Caki2 (cell line): Measurements from ENCODE around the gene SIGLEC11. TPM values are rescaled to one million over a fixed set of nuclear protein-coding genes. Genes with fewer than 3 reads are reported as not detected.

Experiments used
- DNase-seq: peaks from one replicate; pipeline ENCODE4 v3.0.0-alpha.2; 2015; ENCODE audit warnings: low read depth
- in situ Hi-C: cut with HindIII; loops from 2 replicates; pipeline ENCODE4 v1.10.0; 2016; ENCODE audit warnings: low sequenced_read_pairs, low pct_unique_long_range_greater_than_20kb, mixed read lengths
- total RNA-seq: library from RNA; depleted of rRNA; stranded (reverse); fragments of >200 nt; shearing (Covaris generic); gene quantifications from 2 replicates; pipeline ENCODE4 v1.2.3, GENCODE V29; 2014; ENCODE audit warnings: low replicate concordance; rRNA removed

Gene SIGLEC11
- total RNA-seq, 1 experiment from 2014 or later, result not detected

DNA sequence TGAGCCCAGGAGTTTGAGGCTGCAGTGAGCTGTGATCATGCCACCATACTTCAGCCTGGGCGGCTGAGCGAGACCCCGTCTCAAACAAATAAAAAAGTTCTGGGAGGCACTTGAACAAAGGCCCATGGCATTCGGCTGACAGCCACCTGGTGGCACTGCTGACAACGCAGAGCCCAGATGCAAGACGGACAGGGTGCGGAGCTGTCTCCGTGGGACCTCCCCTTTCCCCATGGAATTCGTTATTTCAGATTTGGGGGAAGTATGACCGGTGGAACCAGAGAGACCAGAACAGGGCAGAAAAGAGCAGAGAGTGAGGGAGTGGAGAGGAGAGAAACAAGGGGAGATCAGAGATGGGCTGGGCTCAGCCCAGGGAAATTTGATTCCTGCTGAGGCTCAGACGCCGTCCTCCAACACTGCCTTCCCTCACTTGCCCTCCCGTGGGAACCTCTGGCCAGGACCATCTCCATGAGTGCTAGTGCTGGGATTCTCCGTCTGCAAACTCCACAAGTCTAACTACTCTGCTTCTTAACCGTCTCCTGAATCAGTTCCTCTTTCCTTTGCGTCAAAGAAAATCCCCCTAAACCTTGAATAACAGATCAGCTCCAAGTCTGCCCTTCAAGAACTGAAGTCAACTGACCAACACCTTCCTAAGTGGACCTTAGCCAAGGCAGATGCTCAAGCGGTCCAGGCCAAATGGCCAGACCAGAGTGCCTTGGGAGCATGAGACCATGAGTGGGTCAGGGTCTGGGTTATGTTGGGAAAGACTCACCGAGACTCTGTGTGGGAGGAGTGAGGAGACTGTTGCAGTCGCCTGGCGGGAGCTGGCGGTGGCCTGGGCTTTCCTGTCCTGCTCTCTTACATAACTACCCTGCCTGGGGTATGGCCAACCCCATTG lies 43.9 kb downstream of the SIGLEC11 start:
- in situ Hi-C loops, result no loop called here
- no peak for DNase-seq

DNA sequence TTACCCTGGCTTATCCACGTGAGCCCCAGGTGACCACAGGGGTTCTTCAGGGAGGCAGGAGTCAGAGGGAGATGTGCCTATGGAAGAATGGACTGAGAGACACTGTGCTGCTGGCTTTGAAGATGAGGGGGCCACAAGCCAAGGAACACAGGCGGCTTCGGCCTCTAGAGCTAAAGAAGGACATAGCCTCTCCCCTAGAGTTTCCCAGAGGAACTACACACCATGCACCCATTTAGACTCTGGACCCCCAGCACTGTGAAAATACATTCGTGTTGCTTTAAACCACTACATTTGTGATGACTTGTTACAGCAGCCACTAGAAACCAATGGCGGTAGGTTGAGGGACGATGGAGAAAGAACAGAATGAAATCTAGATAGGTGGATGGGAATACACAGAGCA lies 45.7 kb downstream of the SIGLEC11 start:
- in situ Hi-C loops, result no loop called here
- DNase-seq, result no peak

DNA sequence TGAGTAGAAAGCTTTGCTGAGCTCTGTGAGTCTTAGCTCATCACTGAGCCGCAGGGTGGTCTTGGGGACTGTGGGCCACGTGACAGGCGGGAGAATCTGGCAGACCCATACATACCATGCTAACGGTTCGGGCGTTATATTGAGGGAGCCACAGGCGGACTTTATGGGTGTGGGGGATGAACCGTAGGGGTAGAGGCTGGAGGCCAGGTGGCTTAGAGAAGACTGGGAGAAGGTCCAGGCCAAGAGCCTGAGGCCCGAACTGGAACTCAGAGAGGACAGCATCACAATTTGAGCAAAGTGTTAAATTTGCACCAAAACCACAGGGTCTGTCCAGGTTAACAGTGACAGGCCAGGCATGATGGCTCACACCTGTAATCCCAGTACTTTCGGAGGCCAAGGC lies 47.3 kb downstream of the SIGLEC11 start:
- no peak for DNase-seq
- in situ Hi-C loops, result no loop called here

DNA sequence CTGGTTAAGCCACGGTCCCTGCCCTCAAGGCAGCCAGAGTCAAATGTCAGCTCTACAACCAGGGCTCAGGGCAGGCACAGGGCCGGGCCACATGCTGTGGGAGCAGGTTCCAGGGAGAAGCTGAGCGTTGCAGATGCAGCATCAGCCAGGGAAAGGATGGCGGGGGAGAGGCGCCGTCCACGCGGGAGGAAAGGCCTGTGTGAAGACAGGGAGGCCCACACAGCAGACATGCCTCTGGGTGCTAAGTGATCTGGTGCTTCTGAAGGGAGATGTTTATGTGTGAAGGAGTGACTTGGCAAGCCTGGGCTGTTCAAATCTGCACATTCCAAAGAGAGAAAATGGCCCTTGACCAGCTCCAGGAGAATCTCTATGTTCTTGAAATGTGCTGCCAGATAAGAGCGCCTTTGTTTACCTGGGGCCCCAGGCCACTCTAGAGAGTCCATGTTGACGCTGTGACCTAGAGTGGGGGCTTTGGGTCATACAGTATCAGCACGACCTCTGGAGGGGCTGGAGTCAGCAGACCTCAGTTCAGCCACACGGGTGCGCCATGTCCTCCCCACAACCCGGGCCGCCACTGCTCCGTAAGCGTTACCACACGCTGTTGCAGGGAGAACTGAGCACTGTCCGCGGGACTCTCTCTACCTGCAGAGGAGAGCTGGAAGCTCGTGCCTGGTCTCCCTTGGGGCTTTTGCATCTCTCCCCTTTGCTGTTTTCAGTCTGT lies 47.8 kb downstream of the SIGLEC11 start:
- DNase-seq, result no peak
- in situ Hi-C loops, result no loop called here

DNA sequence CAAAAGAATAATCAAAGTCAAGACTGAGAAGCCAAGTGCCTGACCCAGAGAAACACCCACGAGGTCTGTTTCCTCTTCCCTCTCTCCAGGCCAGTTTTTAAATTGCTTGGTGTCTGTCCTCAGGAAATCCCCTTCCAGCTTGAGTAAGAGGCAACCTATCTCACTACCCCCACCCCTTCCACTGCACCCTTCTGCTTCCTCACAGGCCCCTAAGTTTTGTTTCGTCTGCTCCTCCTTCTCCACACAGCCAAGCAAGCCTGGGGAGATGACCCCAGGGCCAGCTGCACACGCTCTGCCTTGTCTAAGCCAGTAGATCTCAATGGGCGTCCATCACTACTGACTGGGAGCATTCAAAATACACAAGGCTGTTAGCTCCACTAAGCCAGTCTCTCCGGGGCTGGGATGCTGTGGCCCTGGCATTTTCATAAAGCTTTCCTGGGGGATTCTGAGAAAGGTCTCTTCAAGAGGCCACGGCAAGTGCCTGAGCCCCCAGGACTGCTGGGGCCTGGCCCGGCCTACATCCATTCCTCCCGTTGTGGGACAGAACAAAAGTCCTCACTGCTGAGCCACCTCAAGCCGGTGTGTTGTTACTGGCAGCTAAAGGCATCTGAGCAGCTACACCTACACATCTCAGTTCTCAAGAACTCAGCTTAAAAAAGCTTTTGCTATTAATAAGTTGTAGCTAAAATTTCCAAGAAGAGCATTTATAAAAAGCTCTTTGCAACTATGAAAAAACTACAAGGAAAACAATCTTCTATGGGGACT lies 49.4 kb downstream of the SIGLEC11 start:
- in situ Hi-C loops, result no loop called here
- DNase-seq, result no peak

DNA sequence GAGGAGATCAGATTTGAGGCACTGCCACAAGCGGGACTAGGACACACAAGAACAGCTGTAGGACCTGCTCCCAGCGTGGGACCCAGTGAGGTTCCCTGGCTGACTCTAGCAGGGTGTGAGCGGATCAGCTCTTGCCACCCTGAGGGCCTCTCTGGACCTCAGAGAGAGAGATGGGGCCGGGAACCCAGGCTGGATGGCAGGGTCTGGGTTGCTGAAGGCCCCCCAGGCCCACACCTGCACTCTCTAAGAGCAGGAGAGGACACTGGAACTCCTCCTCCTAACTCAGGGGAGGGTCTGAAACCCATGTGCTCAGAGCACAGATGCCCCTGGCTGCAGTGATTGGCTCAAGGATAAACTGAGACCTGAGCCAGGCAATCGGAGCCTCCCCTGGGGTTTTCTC lies 50.8 kb downstream of the SIGLEC11 start:
- in situ Hi-C loops, result no loop called here
- no peak for DNase-seq

DNA sequence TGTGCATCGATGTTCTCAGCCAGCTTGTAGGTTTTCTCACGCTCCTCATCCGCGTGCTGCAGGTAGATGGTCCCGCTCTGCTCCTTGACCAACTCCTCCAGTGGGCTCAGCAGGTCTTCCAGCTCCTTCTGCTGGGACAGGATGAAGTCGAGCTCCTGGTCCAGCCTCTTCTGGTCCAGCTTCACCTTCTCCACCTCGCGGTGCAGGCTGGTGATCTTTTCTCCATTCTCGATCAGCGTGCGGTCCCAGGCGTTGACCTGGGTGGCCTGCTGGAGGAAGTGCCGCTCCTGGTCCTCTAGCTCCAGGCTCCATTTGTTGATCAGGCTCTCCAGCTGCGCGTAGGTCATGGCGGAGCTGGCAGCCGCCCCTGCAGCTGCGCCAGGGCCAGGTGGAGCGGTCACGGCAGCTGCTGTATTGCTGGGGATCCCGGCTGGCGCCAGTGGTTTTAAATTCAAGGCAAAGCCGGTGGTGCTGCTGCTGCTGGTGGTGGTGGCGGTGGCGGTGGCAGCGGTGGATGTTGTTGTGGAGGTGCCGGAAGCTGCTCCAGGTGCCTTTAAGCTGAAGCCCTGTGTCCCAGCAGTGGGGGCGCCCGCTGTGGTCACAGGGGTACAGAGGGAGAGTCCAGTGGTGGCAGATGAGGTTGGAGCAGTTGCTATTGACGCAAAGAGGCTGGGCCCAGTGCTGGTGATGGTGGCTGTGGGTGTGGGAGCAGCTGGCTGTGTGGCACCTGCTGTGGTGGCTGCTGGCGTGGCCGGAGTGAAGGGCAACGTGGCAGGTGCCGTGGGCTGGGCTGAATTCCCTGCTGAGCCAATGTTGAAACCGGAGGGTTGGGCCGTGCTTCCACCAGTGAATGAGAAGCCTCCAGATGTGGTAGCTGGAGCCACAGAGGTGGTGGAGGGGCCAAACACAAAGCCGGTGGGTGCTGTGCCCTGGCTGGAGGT lies 52.2 kb downstream of the SIGLEC11 start:
- DNase-seq, result no peak
- in situ Hi-C loops, result no loop called here

DNA sequence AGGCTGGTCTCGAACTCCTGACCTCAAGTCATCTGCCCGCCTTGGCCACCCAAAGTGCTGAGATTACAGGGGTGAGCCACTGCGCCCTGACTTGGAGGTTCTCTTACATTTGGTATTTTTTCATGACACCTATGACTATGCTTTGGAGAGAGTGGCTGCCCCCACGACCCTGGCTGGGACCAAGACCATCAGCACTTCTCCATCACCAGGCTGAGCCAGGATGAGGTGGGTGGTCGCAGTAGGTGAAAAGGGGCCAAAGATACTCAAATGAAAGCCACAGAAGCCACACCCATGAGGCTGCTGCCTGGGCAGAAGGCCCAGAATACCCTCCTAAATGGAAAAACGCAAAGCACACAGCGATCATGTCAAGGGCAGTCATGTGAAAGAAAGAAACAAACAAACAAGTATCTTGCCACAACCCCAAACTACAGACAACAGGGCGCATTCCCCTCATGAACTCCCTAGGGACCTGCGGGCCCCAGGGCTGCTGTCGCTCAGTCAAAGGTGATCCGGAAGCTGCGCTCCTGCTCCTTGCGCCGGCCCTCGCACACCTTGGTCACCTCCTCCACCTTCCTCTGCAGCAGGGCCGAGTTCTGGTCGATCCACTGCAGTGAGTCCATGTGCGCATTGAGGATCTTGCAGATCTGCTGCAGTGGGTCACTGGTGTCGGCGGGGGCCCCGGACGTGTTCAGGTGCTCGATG lies 53.1 kb downstream of the SIGLEC11 start:
- DNase-seq, result no peak
- in situ Hi-C loops, result no loop called here

DNA sequence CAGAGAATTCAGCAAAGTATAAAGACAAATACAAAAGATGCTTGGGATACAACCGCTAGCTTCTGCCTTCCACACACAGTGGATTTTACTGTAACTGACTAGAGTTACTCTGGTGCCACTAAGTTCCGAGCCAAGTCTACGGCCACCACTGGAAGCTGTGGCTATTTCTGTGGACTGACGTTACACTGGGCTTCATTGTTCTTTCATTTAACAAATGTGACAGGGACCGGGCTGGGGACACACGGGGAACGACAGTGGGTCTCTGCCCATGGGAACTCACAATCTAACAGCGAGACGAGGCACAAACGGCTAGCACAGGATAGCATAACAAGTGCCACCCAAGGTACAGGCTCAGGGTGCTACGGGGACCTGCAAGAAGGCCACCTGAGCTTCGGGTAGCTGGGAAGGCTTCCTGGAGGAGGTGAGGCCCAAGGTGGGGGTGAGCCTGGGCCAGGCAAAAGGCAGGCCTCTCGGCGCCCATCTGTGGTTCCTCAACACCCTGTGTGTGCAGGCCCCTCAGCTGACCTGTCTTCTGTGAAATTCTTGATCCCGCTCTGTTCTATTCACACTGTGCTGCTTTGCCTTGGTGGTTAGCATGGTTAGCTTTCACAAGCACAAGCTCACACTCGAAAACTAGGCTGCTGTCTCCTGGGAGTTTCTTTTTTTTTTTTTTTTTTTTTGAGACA lies 54.0 kb downstream of the SIGLEC11 start:
- in situ Hi-C loops, result no loop called here
- DNase-seq, result no peak

DNA sequence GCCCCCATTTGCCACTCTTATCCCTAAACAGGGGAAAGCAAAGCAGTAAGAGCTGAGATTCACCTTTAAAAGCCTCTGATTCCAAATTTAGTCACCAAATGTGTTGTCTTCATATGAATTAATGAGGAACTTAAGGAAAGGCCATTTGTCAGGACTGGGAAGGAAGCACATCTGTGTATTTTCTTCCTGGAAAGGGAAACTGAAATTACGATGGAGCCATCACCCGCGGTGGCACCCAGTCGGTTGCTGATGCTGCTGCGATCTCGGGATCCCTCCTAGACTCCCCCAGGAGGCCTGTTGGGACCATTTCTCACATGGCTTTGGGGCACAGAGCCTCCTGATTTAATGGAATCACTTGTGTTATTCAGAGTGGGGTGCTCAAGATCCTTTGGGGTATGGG lies 56.8 kb downstream of the SIGLEC11 start:
- no peak for DNase-seq
- in situ Hi-C loops, result no loop called here

Other genes with a start within 250 kb of the SIGLEC11 start
- gene TSKS, start 197.9 kb downstream of the SIGLEC11 start, total RNA-seq, result not detected in 2 replicates
- gene AP2A1, start 194.2 kb downstream of the SIGLEC11 start, total RNA-seq, result 290 and 317 TPM in 2 replicates
- gene FUZ, start 147.9 kb downstream of the SIGLEC11 start, total RNA-seq, result 50.1 and 84.7 TPM in 2 replicates
- gene MED25, start 142.9 kb downstream of the SIGLEC11 start, total RNA-seq, result 27.0 and 34.7 TPM in 2 replicates
- gene PTOV1, start 110.0 kb downstream of the SIGLEC11 start, total RNA-seq, result 126 and 143 TPM in 2 replicates
- 61.9 and 99.6 TPM in 2 replicates for gene PNKP, start 93.6 kb downstream of the SIGLEC11 start, total RNA-seq
- gene AKT1S1, start 83.8 kb downstream of the SIGLEC11 start, total RNA-seq, result 8.0 and 12.9 TPM in 2 replicates
- 7.1 and 7.8 TPM in 2 replicates for gene TBC1D17, start 83.5 kb downstream of the SIGLEC11 start, total RNA-seq
- gene IL4I1, start 64.3 kb downstream of the SIGLEC11 start, total RNA-seq, result 8.9 and 9.5 TPM in 2 replicates
- 9.6 TPM in 2 replicates for gene ATF5, start 32.0 kb downstream of the SIGLEC11 start, total RNA-seq
- 96.7 and 102 TPM in 2 replicates for gene NUP62, start 31.7 kb downstream of the SIGLEC11 start, total RNA-seq
- gene VRK3, start 64.2 kb upstream of the SIGLEC11 start, total RNA-seq, result 44.2 and 50.6 TPM in 2 replicates
- 6.8 and 10.8 TPM in 2 replicates for gene ZNF473, start 64.8 kb upstream of the SIGLEC11 start, total RNA-seq
- gene IZUMO2, start 202.1 kb upstream of the SIGLEC11 start, total RNA-seq, result not detected in 2 replicates
- gene MYH14, start 242.4 kb upstream of the SIGLEC11 start, total RNA-seq, result 19.6 and 21.7 TPM in 2 replicates